Stimulated activated naive CD8-positive, alpha-beta T cell treated with anti-CD3 and anti-CD28 coated beads, Interleukin-15, Interleukin-2, amounts not matched to agents 100 ng/mL and 50 ng/mL, for 24 hours (primary cell): ENCODE data around the gene MAPK1.
"Not testable (repeated sequence)": the region's sequence is repeated elsewhere in the genome, so short reads cannot be mapped to it uniquely, and the experiment has no call there.

Source experiments
- H3K27ac Mint-ChIP-seq: one replicate; pipeline ENCODE4 v1.8.0; 2021; ENCODE audit warnings: mild to moderate bottlenecking, mixed read lengths
- H3K27me3 Mint-ChIP-seq: one replicate; pipeline ENCODE4 v1.8.0; 2021; ENCODE audit warnings: mixed read lengths
- H3K36me3 Mint-ChIP-seq: one replicate; pipeline ENCODE4 v1.8.0; 2021; ENCODE audit warnings: low read depth, mixed read lengths
- H3K4me1 Mint-ChIP-seq: one replicate; pipeline ENCODE4 v1.8.0; 2021; ENCODE audit warnings: low read depth, mixed read lengths
- H3K4me3 Mint-ChIP-seq: one replicate; pipeline ENCODE4 v1.8.0; 2021; ENCODE audit warnings: mild to moderate bottlenecking, mixed read lengths
- H3K9me3 Mint-ChIP-seq: one replicate; pipeline ENCODE4 v1.8.0; 2021; ENCODE audit warnings: mixed read lengths

MAPK1 gene

GRCh38 chr22:21841422-21841821, 26.0 kb downstream of the MAPK1 start:
- Mint-ChIP-seq H3K27ac (no peak overlapping the region), H3K36me3 (peaks cover 17% of the 10 kb centered on the region), H3K4me1 (peaks cover 53% of the 10 kb centered on the region)

GRCh38 chr22:21840236-21840823, 27.1 kb downstream of the MAPK1 start:
- no peak overlapping the region for H3K27ac Mint-ChIP-seq
- H3K4me1 Mint-ChIP-seq: peaks cover 52% of the 10 kb centered on the region
- no peak overlapping the region for H3K4me3 Mint-ChIP-seq
- H3K36me3 Mint-ChIP-seq: peaks cover 17% of the 10 kb centered on the region
- no peaks in the 10 kb centered on the region for H3K27me3 Mint-ChIP-seq
- no peaks in the 10 kb centered on the region for H3K9me3 Mint-ChIP-seq

More at GRCh38 chr22:21841422-21841821, 26.0 kb downstream of the MAPK1 start:
- Mint-ChIP-seq H3K9me3 (no peaks in the 10 kb centered on the region), H3K27me3 (no peaks in the 10 kb centered on the region), H3K4me3 (no peak overlapping the region)

DNA sequence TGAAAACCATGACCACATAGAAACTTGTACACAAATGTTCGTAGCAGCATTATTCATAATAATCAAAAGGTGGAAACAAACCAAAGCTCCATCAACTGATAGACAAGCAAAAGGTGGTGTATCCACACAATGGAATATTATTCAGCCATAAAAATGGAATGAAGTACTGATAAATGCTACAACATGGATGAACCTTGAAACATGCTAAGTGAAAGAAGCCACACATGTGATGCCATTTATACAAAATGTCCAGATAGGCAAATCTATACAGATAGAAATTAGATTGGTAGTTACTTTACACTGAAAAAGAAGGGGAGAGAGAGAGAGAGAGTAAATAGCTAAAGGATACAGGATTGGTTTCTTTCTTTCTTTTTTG, 27.7 kb downstream of the MAPK1 start:
- H3K27ac Mint-ChIP-seq: no peak overlapping the region
- peaks cover 57% of the 10 kb centered on the region for H3K4me1 Mint-ChIP-seq
- H3K9me3 Mint-ChIP-seq: no peaks in the 10 kb centered on the region
- no peak overlapping the region for H3K4me3 Mint-ChIP-seq
- no peaks in the 10 kb centered on the region for H3K27me3 Mint-ChIP-seq
- H3K36me3 Mint-ChIP-seq: peaks cover 17% of the 10 kb centered on the region

GRCh38 chr22:21839104-21839764, 28.2 kb downstream of the MAPK1 start:
- H3K27me3 Mint-ChIP-seq, H3K27ac Mint-ChIP-seq, H3K4me3 Mint-ChIP-seq, H3K9me3 Mint-ChIP-seq: not testable (repeated sequence)
- H3K4me1 Mint-ChIP-seq: peaks cover 56% of the 10 kb centered on the region
- H3K36me3 Mint-ChIP-seq: peaks cover 13% of the 10 kb centered on the region

- Mint-ChIP-seq H3K27me3 (no peaks in the 10 kb centered on the region), H3K27ac (peak overlapping the region; percentile 3), H3K4me3 (no peak overlapping the region), H3K36me3 (peaks cover 4% of the 10 kb centered on the region), H3K9me3 (no peaks in the 10 kb centered on the region), H3K4me1 (peaks cover 56% of the 10 kb centered on the region)
These were observed 30.0 kb downstream of the MAPK1 start for GRCh38 chr22:21837248-21837979.

GRCh38 chr22:21836486-21836885, 31.0 kb downstream of the MAPK1 start:
- H3K27ac Mint-ChIP-seq, H3K36me3 Mint-ChIP-seq, H3K27me3 Mint-ChIP-seq, H3K9me3 Mint-ChIP-seq, H3K4me3 Mint-ChIP-seq: not testable (repeated sequence)
- H3K4me1 Mint-ChIP-seq: peaks cover 64% of the 10 kb centered on the region

DNA sequence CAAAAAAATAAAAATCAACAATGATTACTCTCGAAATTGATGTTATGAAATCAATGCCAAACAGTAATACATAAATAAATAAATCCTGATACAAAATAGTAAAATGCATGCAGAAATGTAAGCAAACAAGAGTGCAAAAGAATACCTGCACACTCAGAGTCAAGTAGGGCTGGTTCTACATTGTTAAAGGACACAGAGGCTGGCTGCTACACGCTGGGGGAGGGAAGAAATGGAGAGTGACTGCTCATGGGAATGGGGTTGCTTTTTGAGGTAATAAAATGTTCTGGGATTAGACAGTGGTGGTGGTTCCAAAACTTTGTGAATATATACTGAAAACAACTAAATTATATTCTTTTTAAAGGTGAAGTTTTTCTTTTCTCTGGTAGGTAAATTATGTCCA, 32.1 kb downstream of the MAPK1 start:
- Mint-ChIP-seq H3K27ac (no peak overlapping the region), H3K4me1 (peaks cover 74% of the 10 kb centered on the region), H3K36me3 (peaks cover 4% of the 10 kb centered on the region), H3K27me3 (no peaks in the 10 kb centered on the region), H3K4me3 (no peak overlapping the region), H3K9me3 (no peaks in the 10 kb centered on the region)

DNA sequence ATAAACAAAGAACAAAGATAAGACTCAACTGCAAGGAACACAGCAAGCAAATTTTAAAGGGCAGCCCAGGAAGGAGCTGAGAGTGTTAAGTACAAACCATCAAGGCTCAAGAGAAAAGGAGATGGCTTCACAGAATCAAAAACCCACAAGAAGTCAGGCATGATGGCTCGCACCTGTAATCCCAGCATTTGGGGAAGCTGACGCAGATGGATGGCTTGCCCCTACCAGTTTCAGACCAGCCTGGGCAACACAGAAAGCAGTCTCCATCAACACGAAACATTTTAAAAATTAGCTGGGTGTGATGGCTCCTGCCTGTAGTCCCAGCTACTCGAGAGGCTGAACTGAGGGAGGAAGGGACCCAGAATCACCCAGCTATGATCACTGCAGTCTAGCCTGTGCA, 32.6 kb downstream of the MAPK1 start:
- Mint-ChIP-seq H3K4me1 (peaks cover 75% of the 10 kb centered on the region), H3K36me3 (peaks cover 3% of the 10 kb centered on the region), H3K4me3 (no peak overlapping the region), H3K27me3 (no peaks in the 10 kb centered on the region), H3K27ac (peak overlapping the region; percentile 53), H3K9me3 (no peaks in the 10 kb centered on the region)

GRCh38 chr22:21832291-21833290, 34.9 kb downstream of the MAPK1 start:
- Mint-ChIP-seq H3K36me3 (no peaks in the 10 kb centered on the region), H3K9me3 (no peaks in the 10 kb centered on the region), H3K27me3 (no peaks in the 10 kb centered on the region), H3K4me3 (no peak overlapping the region), H3K4me1 (peaks cover 80% of the 10 kb centered on the region), H3K27ac (no peak overlapping the region)

DNA sequence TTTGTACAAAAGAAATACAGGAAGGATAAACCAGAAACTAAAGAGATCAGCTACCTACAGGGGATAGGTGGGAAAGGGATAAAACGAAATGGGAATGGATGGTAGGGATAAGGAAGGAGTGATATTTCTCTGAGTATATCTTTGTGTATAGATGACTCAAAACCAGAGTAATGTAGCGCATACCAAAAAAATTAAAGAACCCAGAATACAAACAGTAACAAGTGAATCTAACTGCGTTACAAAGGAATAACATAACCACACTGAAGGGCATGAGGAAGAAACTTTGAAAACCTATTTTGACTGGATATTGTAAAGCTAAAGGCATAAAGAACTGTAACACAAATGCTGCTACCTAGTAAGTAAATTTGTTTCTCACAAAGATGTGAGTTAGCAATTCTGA, 37.9 kb downstream of the MAPK1 start:
- H3K27me3 Mint-ChIP-seq: no peaks in the 10 kb centered on the region
- H3K9me3 Mint-ChIP-seq: no peaks in the 10 kb centered on the region
- no peak overlapping the region for H3K27ac Mint-ChIP-seq
- no peak overlapping the region for H3K4me3 Mint-ChIP-seq
- H3K4me1 Mint-ChIP-seq: peaks cover 79% of the 10 kb centered on the region
- H3K36me3 Mint-ChIP-seq: no peaks in the 10 kb centered on the region

GRCh38 chr22:21828268-21828638, 39.2 kb downstream of the MAPK1 start:
- H3K27ac Mint-ChIP-seq: no peak overlapping the region
- H3K36me3 Mint-ChIP-seq: no peaks in the 10 kb centered on the region
- H3K4me1 Mint-ChIP-seq: peaks cover 86% of the 10 kb centered on the region
- no peak overlapping the region for H3K4me3 Mint-ChIP-seq
- no peaks in the 10 kb centered on the region for H3K9me3 Mint-ChIP-seq
- H3K27me3 Mint-ChIP-seq: no peaks in the 10 kb centered on the region

DNA sequence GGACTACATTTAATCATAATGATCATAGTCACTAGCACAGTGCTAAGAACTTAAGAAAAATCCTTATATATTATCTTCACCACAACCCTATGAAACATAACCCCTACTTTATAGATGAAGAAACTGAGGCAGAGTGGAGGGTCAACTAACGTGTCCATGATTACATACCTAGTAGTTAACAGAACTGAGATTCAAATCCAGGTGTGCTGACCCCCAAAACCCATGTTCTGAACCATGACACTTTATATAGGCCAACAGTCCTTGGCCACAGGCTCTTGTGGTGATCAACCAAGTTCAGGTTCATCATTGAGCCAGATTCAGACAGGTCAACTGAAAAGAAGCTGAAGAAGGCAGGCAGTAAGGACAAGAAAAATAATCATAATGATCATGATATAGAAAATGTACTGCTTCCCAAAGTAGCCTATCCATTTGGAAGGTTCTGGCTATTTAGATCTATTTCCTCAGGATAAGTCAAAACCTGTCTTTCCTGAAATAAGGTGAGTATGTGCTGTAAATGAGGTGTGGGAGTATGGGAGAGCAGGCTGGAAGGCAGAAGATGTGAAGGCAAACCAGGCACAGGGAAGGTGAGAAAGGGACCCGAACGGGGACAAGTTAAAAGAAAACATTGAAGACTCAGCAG, 39.7 kb downstream of the MAPK1 start:
- Mint-ChIP-seq H3K27me3 (no peaks in the 10 kb centered on the region), H3K27ac (no peak overlapping the region), H3K4me1 (peaks cover 86% of the 10 kb centered on the region), H3K4me3 (no peak overlapping the region), H3K9me3 (no peaks in the 10 kb centered on the region), H3K36me3 (no peaks in the 10 kb centered on the region)

GRCh38 chr22:21826204-21826603, 41.2 kb downstream of the MAPK1 start:
- Mint-ChIP-seq H3K27ac (no peak overlapping the region), H3K27me3 (no peaks in the 10 kb centered on the region), H3K36me3 (peaks cover 4% of the 10 kb centered on the region), H3K4me1 (peaks cover 84% of the 10 kb centered on the region), H3K9me3 (no peaks in the 10 kb centered on the region), H3K4me3 (no peak overlapping the region)

DNA sequence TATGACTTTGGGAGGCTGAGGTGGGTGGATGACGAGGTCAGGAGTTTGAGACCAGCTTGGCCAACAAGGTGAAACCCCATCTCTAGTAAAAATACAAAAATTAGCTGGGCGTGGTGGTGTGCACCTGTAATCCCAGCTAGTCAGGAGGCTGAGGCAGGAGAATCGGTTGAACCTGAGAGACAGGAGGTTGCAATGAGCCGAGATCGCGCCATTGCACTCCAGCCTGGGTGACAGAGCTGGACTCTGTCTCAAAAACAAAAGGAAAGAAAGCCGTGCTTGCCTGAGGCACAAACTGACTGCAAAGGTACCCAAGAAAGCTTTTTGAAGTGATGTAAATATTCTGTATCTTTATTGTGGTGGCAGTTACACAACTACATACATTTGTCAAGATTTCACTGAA, 42.5 kb downstream of the MAPK1 start:
- peaks cover 84% of the 10 kb centered on the region for H3K4me1 Mint-ChIP-seq
- H3K9me3 Mint-ChIP-seq, H3K36me3 Mint-ChIP-seq, H3K27me3 Mint-ChIP-seq, H3K27ac Mint-ChIP-seq, H3K4me3 Mint-ChIP-seq: not testable (repeated sequence)
